Stimulated activated effector memory CD8-positive, alpha-beta T cell treated with anti-CD3 and anti-CD28 coated beads, Interleukin-12 subunit alpha, Interleukin-12 subunit beta, amount 100 ng/mL, for 72 hours (primary cell): ENCODE results near the gene LIM2.
A peak's percentile ranks its signal among the peaks of the same experiment; 100 is the strongest.
"Not testable (repeated sequence)": the region's sequence is repeated elsewhere in the genome, so short reads cannot be mapped to it uniquely, and the experiment has no call there.

Experiments
- ATAC-seq: fragments of 150-1000 bp; cut with Tn5 transposase; 2 replicates; pipeline ENCODE4 v1.10.0; 2021
- DNase-seq, 2 donors: peaks; one replicate each; pipeline ENCODE4 v3.0.0; 2021 to 2022; ENCODE audit warnings: low spot score in 2 of 2
- H3K27ac Mint-ChIP-seq: one replicate; pipeline ENCODE4 v1.8.0; 2022; ENCODE audit warnings: mild to moderate bottlenecking, mixed read lengths
- H3K36me3 Mint-ChIP-seq: one replicate; pipeline ENCODE4 v1.8.0; 2022; ENCODE audit warnings: mild to moderate bottlenecking, mixed read lengths
- H3K4me1 Mint-ChIP-seq: one replicate; pipeline ENCODE4 v1.8.0; 2022; ENCODE audit warnings: mixed read lengths
- H3K4me3 Mint-ChIP-seq: one replicate; pipeline ENCODE4 v1.8.0; 2022; ENCODE audit warnings: mild to moderate bottlenecking, mixed read lengths
- H3K9me3 Mint-ChIP-seq: one replicate; pipeline ENCODE4 v1.8.0; 2022; ENCODE audit warnings: mixed read lengths

Gene LIM2, protein sequence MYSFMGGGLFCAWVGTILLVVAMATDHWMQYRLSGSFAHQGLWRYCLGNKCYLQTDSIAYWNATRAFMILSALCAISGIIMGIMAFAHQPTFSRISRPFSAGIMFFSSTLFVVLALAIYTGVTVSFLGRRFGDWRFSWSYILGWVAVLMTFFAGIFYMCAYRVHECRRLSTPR

GRCh38 chr19:51387924-51388389 is at the start of gene LIM2:
Gene LIM2, minus strand, starts transcription at chr19:51387974. Its CDS starts 531 bp downstream, at chr19:51387443.
- Mint-ChIP-seq H3K36me3 (peaks cover 17% of the 10 kb centered on the region), H3K4me1 (peaks cover 53% of the 10 kb centered on the region), H3K4me3 (peak within 1 kb of the TSS; percentile 85), H3K9me3 (no peaks in the 10 kb centered on the region), H3K27ac (peak within 1 kb of the TSS; percentile 98)
- DNase-seq (no peak), ATAC-seq (peak; percentile 50)

DNA sequence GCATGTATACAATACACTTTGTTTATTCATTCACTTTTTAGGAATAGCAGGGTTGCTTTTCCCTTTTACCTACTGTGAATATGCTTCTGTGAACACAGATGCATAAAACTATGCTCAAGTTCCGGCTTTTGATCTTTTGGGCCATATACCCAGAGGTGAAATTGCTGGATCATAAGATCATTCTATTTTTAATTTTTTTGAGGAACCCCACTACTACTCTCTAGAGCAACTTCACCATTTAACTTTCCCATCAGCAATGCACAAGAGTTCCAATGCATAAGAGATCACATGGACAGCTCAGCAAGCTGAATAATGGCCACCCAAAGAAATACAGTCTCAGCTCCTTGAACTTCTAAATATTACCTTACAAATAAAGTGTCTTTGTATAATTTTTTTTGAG is 46.7 kb upstream of the LIM2 start:
- no peak overlapping the region for H3K4me3 Mint-ChIP-seq
- peaks cover 15% of the 10 kb centered on the region for H3K4me1 Mint-ChIP-seq

DNA sequence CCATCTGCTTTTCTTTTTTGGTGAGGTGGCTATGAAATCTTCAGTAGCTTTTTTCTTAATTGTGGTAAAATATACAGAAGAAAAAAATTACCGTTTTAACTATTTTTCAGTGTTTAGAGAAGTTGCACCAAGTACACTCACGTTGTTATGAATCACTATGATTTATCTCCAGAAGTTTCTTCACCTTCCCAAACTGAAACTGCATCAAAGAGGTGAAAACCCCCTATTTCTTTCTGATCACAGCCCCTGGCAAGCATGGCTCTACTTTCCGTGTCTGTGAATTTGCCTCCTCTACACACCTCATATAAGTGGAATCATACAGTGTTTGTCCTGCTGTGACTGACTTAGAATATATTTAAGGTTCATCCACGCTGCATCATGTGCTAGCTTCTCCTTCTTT is 45.3 kb upstream of the LIM2 start:
- Mint-ChIP-seq H3K27ac (no peak overlapping the region), H3K4me3 (no peak overlapping the region), H3K36me3 (no peaks in the 10 kb centered on the region), H3K9me3 (no peaks in the 10 kb centered on the region), H3K4me1 (peaks cover under 1% of the 10 kb centered on the region)
- no peak for DNase-seq
- no peak for ATAC-seq

More for the DNA sequence above, 46.7 kb upstream of the LIM2 start:
- no peaks in the 10 kb centered on the region for H3K9me3 Mint-ChIP-seq
- ATAC-seq (no peak), DNase-seq (no peak)
- H3K36me3 Mint-ChIP-seq = no peaks in the 10 kb centered on the region
- H3K27ac Mint-ChIP-seq = no peak overlapping the region

- H3K27ac Mint-ChIP-seq = peak overlapping the region; percentile 46
- H3K4me3 Mint-ChIP-seq = no peak overlapping the region
- no peaks in the 10 kb centered on the region for H3K9me3 Mint-ChIP-seq
- no peaks in the 10 kb centered on the region for H3K4me1 Mint-ChIP-seq
- H3K36me3 Mint-ChIP-seq = no peaks in the 10 kb centered on the region
- ATAC-seq (no peak), DNase-seq (no peak)
Observed at GRCh38 chr19:51431124-51431523, 43.4 kb upstream of the LIM2 start.

DNA sequence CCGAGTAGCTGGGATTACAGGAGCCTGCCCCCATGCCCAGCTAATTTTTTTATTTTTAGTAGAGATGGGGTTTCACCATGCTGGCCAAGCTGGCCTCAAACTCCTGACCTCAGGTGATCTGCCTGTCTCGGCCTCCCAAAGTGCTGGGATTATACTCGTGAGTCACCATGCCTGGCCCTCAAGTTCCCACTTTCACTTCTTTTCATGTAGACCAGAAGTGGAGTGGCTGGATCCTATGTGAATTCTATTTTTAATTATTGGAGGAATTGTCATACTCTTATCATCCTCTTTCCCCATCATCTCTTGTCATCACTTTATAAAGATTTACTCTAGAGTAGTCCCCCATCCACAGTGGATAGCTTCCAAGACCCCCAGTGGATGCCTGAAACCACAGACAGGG is 42.4 kb upstream of the LIM2 start:
- Mint-ChIP-seq H3K9me3 (no peaks in the 10 kb centered on the region), H3K36me3 (no peaks in the 10 kb centered on the region), H3K27ac (no peak overlapping the region), H3K4me3 (no peak overlapping the region), H3K4me1 (no peaks in the 10 kb centered on the region)
- DNase-seq = no peak
- ATAC-seq = no peak

GRCh38 chr19:51427201-51427600 is 39.4 kb upstream of the LIM2 start:
- ATAC-seq (no peak), DNase-seq (no peak)
- Mint-ChIP-seq H3K4me3 (no peak overlapping the region), H3K9me3 (no peaks in the 10 kb centered on the region), H3K4me1 (no peaks in the 10 kb centered on the region), H3K27ac (no peak overlapping the region), H3K36me3 (peaks cover under 1% of the 10 kb centered on the region)

- DNase-seq = peak; percentile 96 to 99
- H3K4me3 Mint-ChIP-seq = peak overlapping the region; percentile 18
- no peak overlapping the region for H3K27ac Mint-ChIP-seq
- no peaks in the 10 kb centered on the region for H3K9me3 Mint-ChIP-seq
- peaks cover 15% of the 10 kb centered on the region for H3K4me1 Mint-ChIP-seq
- peaks cover 12% of the 10 kb centered on the region for H3K36me3 Mint-ChIP-seq
- peak; percentile 75 for ATAC-seq
Observed at GRCh38 chr19:51422053-51422448, 34.3 kb upstream of the LIM2 start.

DNA sequence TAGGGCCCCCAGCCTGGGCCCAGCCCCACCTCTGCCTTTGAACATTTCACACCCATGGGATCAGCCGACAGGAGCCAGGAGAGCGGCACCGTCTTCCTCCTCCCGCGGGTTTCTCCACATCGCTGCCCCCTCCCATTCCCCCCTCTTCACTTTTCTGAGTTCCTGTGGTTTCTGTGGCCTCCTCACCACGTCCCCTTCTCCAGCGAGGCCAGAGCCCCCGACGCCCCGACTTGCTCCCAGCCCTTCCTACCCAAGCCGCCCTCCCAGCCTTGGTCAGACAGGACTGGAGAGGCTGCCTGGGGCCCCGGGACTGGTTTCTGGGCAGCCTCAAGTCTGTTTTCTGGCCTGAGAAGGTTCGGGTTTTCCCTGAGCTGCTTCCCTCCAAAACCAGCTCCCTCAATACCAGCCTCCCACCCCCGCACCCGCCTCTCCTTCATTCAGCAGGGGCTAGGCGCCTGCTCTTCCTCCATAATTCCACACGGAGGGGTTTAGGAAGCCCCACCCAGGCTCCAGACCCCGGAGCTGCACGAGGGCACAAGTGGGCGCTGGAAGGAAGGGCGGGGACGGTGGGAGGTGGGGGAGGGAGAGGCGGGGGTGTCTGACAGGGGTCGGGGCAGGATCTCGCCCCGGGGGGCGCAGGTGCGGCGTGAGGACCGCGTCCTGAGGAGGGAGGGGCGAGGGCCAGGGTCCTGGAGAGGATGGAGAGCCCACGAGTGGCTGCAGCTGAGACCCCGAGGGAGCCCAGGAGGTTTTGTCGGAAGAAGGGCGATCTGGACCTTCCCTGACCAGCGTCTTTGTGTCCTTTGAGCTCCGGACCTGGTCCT is 33.7 kb upstream of the LIM2 start:
- ATAC-seq (no peak), DNase-seq (no peak)
- Mint-ChIP-seq H3K4me3 (peak overlapping the region; percentile 18), H3K36me3 (peaks cover 14% of the 10 kb centered on the region), H3K27ac (no peak overlapping the region), H3K4me1 (peaks cover 20% of the 10 kb centered on the region), H3K9me3 (no peaks in the 10 kb centered on the region)

GRCh38 chr19:51420511-51420910 is 32.7 kb upstream of the LIM2 start:
- not testable (repeated sequence) for ATAC-seq, H3K27ac Mint-ChIP-seq
- peaks cover 20% of the 10 kb centered on the region for H3K4me1 Mint-ChIP-seq

GRCh38 chr19:51418707-51419106 is 30.9 kb upstream of the LIM2 start:
- ATAC-seq (peak; percentile 64), DNase-seq (no peak)
- Mint-ChIP-seq H3K9me3 (no peaks in the 10 kb centered on the region), H3K27ac (peak overlapping the region; percentile 43), H3K36me3 (peaks cover 14% of the 10 kb centered on the region), H3K4me1 (peaks cover 20% of the 10 kb centered on the region), H3K4me3 (no peak overlapping the region)

More at GRCh38 chr19:51420511-51420910, 32.7 kb upstream of the LIM2 start:
- not testable (repeated sequence) for DNase-seq, H3K9me3 Mint-ChIP-seq, H3K4me3 Mint-ChIP-seq
- peaks cover 14% of the 10 kb centered on the region for H3K36me3 Mint-ChIP-seq

DNA sequence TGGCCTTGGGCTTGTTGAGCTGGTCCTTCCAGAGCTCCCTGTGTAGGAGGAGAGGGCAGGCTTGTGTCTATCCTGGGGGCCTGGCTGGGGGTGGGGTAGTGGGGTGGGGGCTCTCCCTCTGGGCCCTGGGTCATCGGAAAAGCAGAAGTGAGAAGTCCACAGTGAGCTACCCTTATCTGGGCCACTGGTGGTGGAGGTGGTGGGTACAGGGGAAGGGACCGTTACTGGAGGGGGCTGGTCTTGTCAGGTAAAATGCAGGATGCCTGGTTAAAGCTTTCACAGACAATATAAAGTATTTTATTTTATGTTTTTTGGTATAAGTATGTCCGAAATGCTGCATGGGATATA is 30.0 kb upstream of the LIM2 start:
- H3K27ac Mint-ChIP-seq = peak overlapping the region; percentile 34

GRCh38 chr19:51417107-51417809 is 29.5 kb upstream of the LIM2 start, which contains the start of gene SIGLEC10:
Gene SIGLEC10, minus strand, starts transcription at chr19:51417642. Its CDS starts 61 bp downstream, at chr19:51417581.
- H3K4me3 Mint-ChIP-seq = peak within 1 kb of the TSS; percentile 48
- peaks cover 20% of the 10 kb centered on the region for H3K4me1 Mint-ChIP-seq
- peak within 1 kb of the TSS; percentile 43 for H3K27ac Mint-ChIP-seq
- H3K36me3 Mint-ChIP-seq = peaks cover 15% of the 10 kb centered on the region
- no peaks in the 10 kb centered on the region for H3K9me3 Mint-ChIP-seq
- ATAC-seq = peak; percentile 72
- no peak for DNase-seq

More for the DNA sequence above, 30.0 kb upstream of the LIM2 start:
- ATAC-seq (no peak), DNase-seq (no peak)
- peaks cover 14% of the 10 kb centered on the region for H3K36me3 Mint-ChIP-seq
- H3K4me3 Mint-ChIP-seq = peak overlapping the region; percentile 48
- no peaks in the 10 kb centered on the region for H3K9me3 Mint-ChIP-seq
- H3K4me1 Mint-ChIP-seq = peaks cover 20% of the 10 kb centered on the region

GRCh38 chr19:51416422-51416821 is 28.6 kb upstream of the LIM2 start:
- H3K36me3 Mint-ChIP-seq = peaks cover 15% of the 10 kb centered on the region
- peak overlapping the region; percentile 34 for H3K27ac Mint-ChIP-seq
- H3K9me3 Mint-ChIP-seq, H3K4me3 Mint-ChIP-seq, ATAC-seq, DNase-seq: not testable (repeated sequence)
- H3K4me1 Mint-ChIP-seq = peaks cover 20% of the 10 kb centered on the region

DNA sequence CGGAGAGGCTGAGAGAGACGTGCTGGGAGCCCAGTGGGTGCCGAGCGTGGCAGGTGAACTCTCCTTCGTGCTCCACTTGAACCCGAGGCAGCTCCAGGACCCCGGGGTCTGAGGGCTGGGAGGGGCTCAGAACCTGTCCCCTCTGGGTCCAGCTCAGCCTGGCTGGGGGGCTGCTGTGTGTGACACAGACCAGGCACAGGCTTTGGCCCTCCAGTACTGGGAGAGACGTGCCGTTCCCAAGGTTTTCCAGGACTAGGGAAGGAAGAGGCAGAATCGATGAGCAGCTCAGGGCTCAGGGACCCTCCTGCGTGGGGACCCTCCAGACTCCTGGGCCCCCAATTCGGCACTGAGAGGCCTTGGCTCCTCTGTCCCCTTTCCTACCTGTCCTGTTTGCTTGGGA is 27.4 kb upstream of the LIM2 start:
- ATAC-seq = no peak
- no peak for DNase-seq
- H3K9me3 Mint-ChIP-seq = no peaks in the 10 kb centered on the region
- H3K4me3 Mint-ChIP-seq = no peak overlapping the region
- peaks cover 20% of the 10 kb centered on the region for H3K4me1 Mint-ChIP-seq
- peaks cover 15% of the 10 kb centered on the region for H3K36me3 Mint-ChIP-seq
- H3K27ac Mint-ChIP-seq = no peak overlapping the region

- no peak overlapping the region for H3K27ac Mint-ChIP-seq
- H3K36me3 Mint-ChIP-seq = peaks cover 6% of the 10 kb centered on the region
- ATAC-seq = no peak
- H3K9me3 Mint-ChIP-seq = no peaks in the 10 kb centered on the region
- H3K4me1 Mint-ChIP-seq = peaks cover 12% of the 10 kb centered on the region
- H3K4me3 Mint-ChIP-seq = no peak overlapping the region
- DNase-seq = no peak
Observed at GRCh38 chr19:51410950-51411748, 23.4 kb upstream of the LIM2 start.
